Thoracic aorta (tissue), 2 donors: ENCODE measurements around the gene CGB7. TPM values are rescaled to one million over a fixed set of nuclear protein-coding genes. Genes with fewer than 3 reads are reported as not detected.

Source experiments
- ATAC-seq: fragments of 150-250 bp; one replicate; pipeline ENCODE4 v1.8.0; 2017; ENCODE audit warnings: low read depth; ENCODE audit not compliant: insufficient number of reproducible peaks, low FRiP score
- DNase-seq: peaks from one replicate; pipeline ENCODE4 v3.0.0-alpha.2; 2020; ENCODE audit warnings: low spot score
- H3K27ac ChIP-seq, 2 donors: fragments of 200-600 bp; sonication (generic); 1 replicate in 1 of 2; 2 replicates in 1 of 2; pipeline ENCODE4 v1.5.1; 2016; ENCODE audit warnings: mild to moderate bottlenecking in 2 of 2, moderate library complexity in 2 of 2
- H3K27me3 ChIP-seq: fragments of 200-600 bp; sonication (generic); replicated peaks from 2 replicates; pipeline ENCODE4 v1.6.0; 2016; ENCODE audit warnings: mild to moderate bottlenecking; ENCODE audit not compliant: insufficient read depth
- H3K36me3 ChIP-seq: fragments of 200-600 bp; sonication (generic); one replicate; pipeline ENCODE4 v1.5.1; 2016
- H3K4me1 ChIP-seq, 2 donors: fragments of 200-600 bp; sonication (generic); 1 replicate in 1 of 2; 2 replicates in 1 of 2; pipeline versions ENCODE4 v1.5.1 to v1.6.0; 2016; ENCODE audit warnings: low read depth in 2 of 2, mild to moderate bottlenecking in 1 of 2; ENCODE audit not compliant: control insufficient read depth in 1 of 2
- H3K4me3 ChIP-seq: fragments of 200-600 bp; sonication (generic); 2 replicates; pipeline ENCODE4 v1.5.1; 2016; ENCODE audit warnings: mild to moderate bottlenecking
- H3K9me3 ChIP-seq: fragments of 200-600 bp; sonication (generic); 2 replicates; pipeline ENCODE4 v1.5.1; 2016
- CTCF ChIP-seq: fragments of 200-600 bp; sonication (generic); IDR thresholded peaks from one replicate; pipeline ENCODE4 v1.5.1; 2019; ENCODE audit warnings: antibody characterized with exemption
- total RNA-seq, 2 donors: library from RNA; depleted of rRNA; stranded (reverse); fragments of >200 nt; gene quantifications; one replicate each; pipeline versions ENCODE4 v1.1.0 to v1.2.3, GENCODE V29; 2016

The CGB7 gene
- total RNA-seq, 2 donors from 2014 or later = not detected

GRCh38 chr19:49071860-49072547 is 14.5 kb upstream of the CGB7 start:
- Histone ChIP-seq H3K27me3 (peaks cover 6% of the 10 kb centered on the region), H3K27ac (no peak overlapping the region), H3K4me1 (peaks cover 0 to 4% of the 10 kb centered on the region in 2 donors), H3K36me3 (no peaks in the 10 kb centered on the region), H3K4me3 (no peak overlapping the region), H3K9me3 (no peaks in the 10 kb centered on the region)
- ATAC-seq = no peak
- no peak for DNase-seq
- no peak for TF ChIP-seq CTCF

- Histone ChIP-seq H3K9me3 (no peaks in the 10 kb centered on the region), H3K27ac (no peak overlapping the region), H3K36me3 (no peaks in the 10 kb centered on the region), H3K27me3 (peaks cover 6% of the 10 kb centered on the region), H3K4me1 (peaks cover 0 to 4% of the 10 kb centered on the region in 2 donors), H3K4me3 (no peak overlapping the region)
- DNase-seq (no peak), ATAC-seq (no peak)
- no peak for TF ChIP-seq CTCF
Observed at GRCh38 chr19:49070416-49070815, 12.9 kb upstream of the CGB7 start.

- no peak for ATAC-seq
- Histone ChIP-seq H3K27me3 (peaks cover 6% of the 10 kb centered on the region), H3K4me1 (peaks cover 0 to 4% of the 10 kb centered on the region in 2 donors), H3K9me3 (no peaks in the 10 kb centered on the region), H3K4me3 (no peak overlapping the region), H3K36me3 (no peaks in the 10 kb centered on the region), H3K27ac (no peak overlapping the region)
- no peak for DNase-seq
- TF ChIP-seq CTCF = no peak
Observed at GRCh38 chr19:49069026-49069425, 11.5 kb upstream of the CGB7 start.

GRCh38 chr19:49067554-49067953 is 10.0 kb upstream of the CGB7 start:
- no peaks in the 10 kb centered on the region for H3K9me3 ChIP-seq
- no peak overlapping the region for H3K4me3 ChIP-seq
- TF ChIP-seq CTCF = no peak
- peaks cover 0 to 4% of the 10 kb centered on the region in 2 donors for H3K4me1 ChIP-seq
- ATAC-seq = no peak
- DNase-seq = no peak
- no peaks in the 10 kb centered on the region for H3K36me3 ChIP-seq
- no peaks in the 10 kb centered on the region for H3K27me3 ChIP-seq
- H3K27ac ChIP-seq = no peak overlapping the region

- no peaks in the 10 kb centered on the region for H3K9me3 ChIP-seq
- TF ChIP-seq CTCF = no peak
- DNase-seq (no peak), ATAC-seq (no peak)
- H3K27me3 ChIP-seq = no peaks in the 10 kb centered on the region
- no peak overlapping the region for H3K4me3 ChIP-seq
- H3K4me1 ChIP-seq = no peaks in the 10 kb centered on the region
- H3K36me3 ChIP-seq = no peaks in the 10 kb centered on the region
- no peak overlapping the region for H3K27ac ChIP-seq
Observed at GRCh38 chr19:49065905-49066512, 8.5 kb upstream of the CGB7 start.
